Upper lobe of left lung (tissue), 4 donors: Measurements from ENCODE around the gene PTGR2.

ENCODE experiments used
- CTCF ChIP-seq, 6 experiments: fragments of 450-650 bp in 4 of 6; fragments of 200-600 bp in 2 of 6; sonication (generic) in 2 of 6; IDR thresholded peaks; one replicate each; pipeline ENCODE4 v1.5.1; 2016 to 2019; ENCODE audit warnings: antibody characterized with exemption in 6 of 6
- POLR2A ChIP-seq, 4 donors: fragments of 450-650 bp; IDR thresholded peaks; one replicate each; pipeline ENCODE4 v1.5.1; 2016 to 2017; ENCODE audit warnings: antibody characterized with exemption in 4 of 4, mild to moderate bottlenecking in 2 of 4

DNA sequence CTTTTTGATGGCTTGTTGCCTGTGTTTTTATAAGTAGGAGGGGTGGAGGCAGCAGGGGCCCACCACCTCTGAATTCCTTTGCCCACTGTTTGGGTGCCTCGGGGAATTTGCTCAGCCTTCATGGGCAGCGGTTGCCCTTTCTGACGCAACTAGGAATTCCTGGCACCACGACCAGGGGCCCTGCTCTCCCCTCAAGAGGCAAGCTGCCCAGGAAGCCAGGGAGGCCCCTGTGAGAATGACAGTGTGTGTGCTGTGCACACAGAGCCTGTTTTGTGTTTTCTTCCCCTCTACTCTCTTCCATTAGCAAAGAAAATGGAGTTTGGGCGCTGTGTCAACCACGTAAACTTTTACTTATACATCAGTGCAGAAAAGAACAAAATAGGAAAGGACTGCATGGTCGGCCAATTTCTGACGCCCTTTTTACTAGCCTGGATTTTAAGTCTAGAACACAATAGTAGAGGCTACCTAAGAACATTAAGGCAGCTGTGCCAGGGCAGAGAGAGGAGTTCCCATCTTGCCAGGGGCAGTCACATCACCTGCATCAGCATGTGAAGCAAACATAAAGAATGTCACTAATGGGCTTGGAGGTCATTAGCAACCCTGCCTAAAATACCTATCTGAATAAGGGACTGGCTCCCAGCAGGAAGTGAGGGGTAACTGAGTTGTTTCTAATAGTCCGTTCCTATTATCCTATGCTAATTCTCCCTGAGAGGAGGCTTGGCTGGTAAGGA is 17.9 kb upstream of the PTGR2 start:
- TF ChIP-seq POLR2A (IDR thresholded peaks at IDR 0.05) (no peak), CTCF (IDR thresholded peaks at IDR 0.05) (no peak)
